Endothelial cell of umbilical vein (primary cell): ENCODE measurements around the gene FAM3C. TPM values are rescaled to one million over a fixed set of nuclear protein-coding genes. Genes with fewer than 3 reads are reported as not detected.

Experiments
- BruUV-seq: library from RNA; stranded (reverse); fragments of 400-500 nt; replicated peaks from 2 replicates; lab custom pipeline; 2021; lab: Mats Ljungman, UMichigan
- CTCF ChIA-PET: fragments of 300-600, 350-600 bp; sonication (Branson Sonifier 250); formaldehyde crosslinking; loops from one replicate; lab custom pipeline; 2021; ENCODE audit warnings: antibody characterized with exemption, inconsistent platforms; lab: Charles Lee
- POLR2A ChIA-PET: fragments of 300-600, 350-600 bp; sonication (Branson Sonifier 250); formaldehyde crosslinking; loops from one replicate; lab custom pipeline; 2021; ENCODE audit warnings: antibody characterized with exemption, inconsistent platforms; lab: Charles Lee
- DNase-seq: peaks from one replicate; pipeline ENCODE4 v3.0.0-alpha.2; 2011; ENCODE audit warnings: low read depth, low spot score
- FAIRE-seq: peaks from 2 replicates; lab custom pipeline; 2011; peaks lifted over from hg19 to GRCh38; lab: Jason Lieb, UNC
- H2AFZ ChIP-seq: 2 replicates; pipeline ENCODE4 v1.6.0; 2012; ENCODE audit warnings: low read depth, low read length, control low read depth, inconsistent platforms
- H3K27ac ChIP-seq: 2 replicates; pipeline ENCODE4 v1.5.1; 2011; ENCODE audit warnings: low read depth, mild to moderate bottlenecking, control low read depth, low read length, moderate library complexity; ENCODE audit not compliant: insufficient read depth
- H3K27me3 ChIP-seq, 2 experiments: 2 replicates each; pipeline versions ENCODE4 v1.6.0 to v1.6.1; 2011; ENCODE audit warnings: low read length in 2 of 2, mixed read lengths in 1 of 2; ENCODE audit not compliant: control insufficient read depth in 2 of 2, insufficient read depth in 2 of 2
- H3K36me3 ChIP-seq, 2 experiments: 2 replicates in 1 of 2; 3 replicates in 1 of 2; pipeline ENCODE4 v1.5.1; 2011; ENCODE audit warnings: low read length in 2 of 2, mild to moderate bottlenecking in 1 of 2, moderate library complexity in 1 of 2; ENCODE audit not compliant: control insufficient read depth in 2 of 2, insufficient read depth in 2 of 2; ENCODE audit errors: extremely low read depth in 1 of 2
- H3K4me1 ChIP-seq: 3 replicates; pipeline ENCODE4 v1.5.1; 2011; ENCODE audit warnings: mild to moderate bottlenecking, low read length; ENCODE audit not compliant: control insufficient read depth, insufficient read depth; ENCODE audit errors: extremely low read depth
- H3K4me2 ChIP-seq: 2 replicates; pipeline ENCODE4 v1.6.1; 2011; ENCODE audit warnings: low read length, control low read depth, mixed read lengths; ENCODE audit not compliant: insufficient read depth
- H3K4me3 ChIP-seq, 3 experiments: fragments of 200-600 bp in 1 of 3; sonication (generic), shearing (Covaris generic) in 1 of 3; replicated peaks in 1 of 3; 2 replicates each; pipeline ENCODE4 v1.5.1; 2011 to 2016; ENCODE audit warnings: control low read depth in 3 of 3, low read length in 3 of 3, mild to moderate bottlenecking in 2 of 3, inconsistent platforms in 1 of 3, low read depth in 1 of 3, moderate library complexity in 1 of 3; ENCODE audit not compliant: insufficient read depth in 1 of 3
- H3K79me2 ChIP-seq: 2 replicates; pipeline ENCODE4 v1.6.0; 2012; ENCODE audit warnings: low read length, inconsistent platforms; ENCODE audit not compliant: control insufficient read depth, insufficient read depth
- H3K9ac ChIP-seq: replicated peaks from 2 replicates; pipeline ENCODE3; 2011; ENCODE audit warnings: low read length, control low read depth; ENCODE audit not compliant: insufficient read depth; ENCODE audit errors: extremely low read depth
- H3K9me1 ChIP-seq: replicated peaks from 3 replicates; pipeline ENCODE4 v1.6.0; 2011; ENCODE audit warnings: mild to moderate bottlenecking, low read length; ENCODE audit not compliant: control insufficient read depth, insufficient read depth; ENCODE audit errors: extremely low read depth
- H3K9me3 ChIP-seq: replicated peaks from 2 replicates; pipeline ENCODE4 v1.5.1; 2012; ENCODE audit warnings: low read length, inconsistent platforms; ENCODE audit not compliant: control insufficient read depth, insufficient read depth
- H4K20me1 ChIP-seq: replicated peaks from 2 replicates; pipeline ENCODE3; 2011; ENCODE audit warnings: mild to moderate bottlenecking, low read length; ENCODE audit not compliant: control insufficient read depth, insufficient read depth; ENCODE audit errors: extremely low read depth
- EZH2 ChIP-seq: IDR thresholded peaks from 2 replicates; pipeline ENCODE4 v1.6.1; 2012; ENCODE audit warnings: borderline replicate concordance, low read depth, mild to moderate bottlenecking, moderate library complexity, low read length, inconsistent platforms; ENCODE audit not compliant: severe bottlenecking
- FOS ChIP-seq: IDR thresholded peaks from 2 replicates; pipeline ENCODE4 v1.6.1; 2011; ENCODE audit warnings: mild to moderate bottlenecking, low read length, moderate library complexity, borderline replicate concordance; ENCODE audit not compliant: insufficient read depth
- GATA2 ChIP-seq: IDR thresholded peaks from 2 replicates; pipeline ENCODE4 v1.7.0; 2011; ENCODE audit warnings: low read depth, mild to moderate bottlenecking, moderate library complexity, mixed read lengths, low read length; ENCODE audit not compliant: insufficient read length, insufficient read depth
- JUN ChIP-seq: IDR thresholded peaks from 2 replicates; pipeline ENCODE4 v1.6.1; 2011; ENCODE audit warnings: borderline replicate concordance, low read depth; ENCODE audit not compliant: insufficient read length, insufficient read depth
- MYC ChIP-seq: IDR thresholded peaks from one replicate; pipeline ENCODE4 v1.6.1; 2011; ENCODE audit warnings: mild to moderate bottlenecking, low read depth, low read length
- POLR2A ChIP-seq: IDR thresholded peaks from 2 replicates; pipeline ENCODE4 v1.6.1; 2012; ENCODE audit warnings: low read depth, mild to moderate bottlenecking, control low read depth, low read length
- POLR2AphosphoS5 ChIP-seq: IDR thresholded peaks from 2 replicates; pipeline ENCODE4 v1.6.1; 2012; ENCODE audit warnings: low read depth, mild to moderate bottlenecking, control low read depth, low read length, moderate library complexity; ENCODE audit not compliant: insufficient read depth
- dilution Hi-C: fragments of 300-500 bp; cut with MboI; formaldehyde crosslinking; loops from one replicate; pipeline ENCODE4 v1.15.0; 2019; ENCODE audit warnings: low sequenced_read_pairs; ENCODE audit not compliant: extremely low pct_ligation_motif_present
- intact Hi-C: fragments of 100-400 bp; cut with micrococcal nuclease; formaldehyde crosslinking; loops from one replicate; pipeline ENCODE4 v1.10.0; 2022
- polyA plus RNA-seq, 4 experiments: library from polyadenylated mRNA; depleted of rRNA in 3 of 4; stranded (reverse) in 3 of 4; unstranded in 1 of 4; fragments of >200 nt; gene quantifications; 2 replicates each; pipeline versions ENCODE4 v1.2.1 to v1.2.3, GENCODE V29; 2011 to 2012; ENCODE audit warnings: missing spikeins in 1 of 4
- total RNA-seq: library from RNA; stranded (reverse); gene quantifications from 2 replicates; pipeline ENCODE4 v1.2.3, GENCODE V29; 2021
- TF ChIP-seq, protein P1 (sequence below): IDR thresholded peaks from 2 replicates; pipeline ENCODE4 v1.6.1; 2011; ENCODE audit not compliant: insufficient read depth, insufficient read length
- TF ChIP-seq, protein P2 (sequence below), 2 donors: IDR thresholded peaks; 1 replicate in 1 of 2; 2 replicates in 1 of 2; pipeline ENCODE4 v1.5.1; 2011; ENCODE audit warnings: low read length in 2 of 2, mild to moderate bottlenecking in 2 of 2, moderate library complexity in 2 of 2, control low read depth in 1 of 2, inconsistent platforms in 1 of 2, low read depth in 1 of 2; ENCODE audit not compliant: insufficient read depth in 1 of 2; ENCODE audit errors: extremely low read depth in 1 of 2

The FAM3C gene
- total and polyA plus RNA-seq, 2 donors (not counting 3 experiments of a cell fraction or from before 2014, with no cell fraction given): 20.2 to 50.0 TPM

DNA sequence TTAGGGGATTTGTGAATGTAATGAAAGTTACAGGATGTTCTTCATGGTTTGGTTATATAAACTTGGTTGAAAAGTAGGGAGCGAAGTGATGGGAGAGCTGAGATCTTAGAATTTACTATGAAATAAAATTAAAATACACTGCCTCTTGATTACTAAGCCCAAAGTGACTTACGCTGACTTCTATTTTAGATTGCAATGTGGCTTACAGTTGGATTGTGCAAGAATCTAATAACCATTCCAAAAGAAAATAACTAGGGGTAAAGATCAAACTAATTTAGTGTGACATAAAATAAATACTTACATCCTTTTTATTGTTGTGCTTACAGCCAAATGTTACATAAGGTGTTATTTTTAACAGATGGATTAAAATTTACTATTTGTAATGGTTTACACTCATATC lies 52.0 kb downstream of the FAM3C start:
- DNase-seq (no peak), FAIRE-seq (no peak)
- Histone ChIP-seq H4K20me1 (no peaks in the 10 kb centered on the region), H3K9me3 (no peaks in the 10 kb centered on the region), H3K4me1 (peaks cover 6% of the 10 kb centered on the region), H3K36me3 (peaks cover 0 to 2% of the 10 kb centered on the region in 2 experiments), H3K4me2 (no peak overlapping the region), H3K9me1 (no peaks in the 10 kb centered on the region), H2AFZ (no peak overlapping the region), H3K79me2 (no peaks in the 10 kb centered on the region), H3K9ac (no peak overlapping the region), H3K27me3 (no peaks in the 10 kb centered on the region), H3K27ac (no peak overlapping the region), H3K4me3 (no peak overlapping the region)
- ChIA-PET POLR2A (no interaction called here), CTCF (no interaction called here)
- no peak for TF ChIP-seq GATA2
- no TSS peak for BruUV-seq
- intact Hi-C loops: no loop called here
- dilution Hi-C loops: no loop called here

DNA sequence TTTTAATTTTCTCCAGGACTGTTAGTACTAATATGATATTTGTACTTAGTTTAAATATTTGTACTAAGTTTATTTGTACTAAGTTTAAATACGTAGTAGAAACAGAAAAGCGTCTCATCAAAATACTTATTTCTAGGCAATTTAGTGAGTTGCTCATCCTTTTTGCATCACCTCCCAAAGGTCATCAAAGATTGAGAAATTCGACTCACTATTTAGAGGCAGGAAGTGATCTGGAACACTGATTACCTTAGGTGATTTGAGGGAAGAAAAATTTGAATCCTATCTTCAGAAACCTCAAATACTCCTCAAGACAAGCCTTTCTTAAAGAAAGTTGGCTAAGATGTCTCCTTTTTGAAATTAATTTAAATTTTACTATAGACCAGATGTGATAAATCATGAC lies 52.8 kb downstream of the FAM3C start:
- POLR2A ChIA-PET: no interaction called here
- DNase-seq (no peak), FAIRE-seq (no peak)
- no peak overlapping the region for H3K9ac ChIP-seq
- no peaks in the 10 kb centered on the region for H4K20me1 ChIP-seq
- dilution Hi-C loops: no loop called here
- H2AFZ ChIP-seq: no peak overlapping the region
- peaks cover 6% of the 10 kb centered on the region for H3K4me1 ChIP-seq
- no peaks in the 10 kb centered on the region for H3K9me1 ChIP-seq
- BruUV-seq: no TSS peak
- CTCF ChIA-PET: interaction anchor here (1.3 to 1.5 kb wide), 2 partner anchors 8 to 19 kb away, joined by 3 to 5 read pairs; no protein-coding TSS in a partner anchor
- no peaks in the 10 kb centered on the region for H3K79me2 ChIP-seq
- H3K36me3 ChIP-seq: peaks cover 0 to 2% of the 10 kb centered on the region in 2 experiments
- no peak overlapping the region for H3K27ac ChIP-seq
- no peaks in the 10 kb centered on the region for H3K27me3 ChIP-seq
- intact Hi-C loops: no loop called here
- no peak overlapping the region for H3K4me3 ChIP-seq
- TF ChIP-seq POLR2A (no peak), MYC (no peak), FOS (no peak), GATA2 (no peak), POLR2AphosphoS5 (no peak), EZH2 (no peak), JUN (no peak)
- TF ChIP-seq, protein P1, sequence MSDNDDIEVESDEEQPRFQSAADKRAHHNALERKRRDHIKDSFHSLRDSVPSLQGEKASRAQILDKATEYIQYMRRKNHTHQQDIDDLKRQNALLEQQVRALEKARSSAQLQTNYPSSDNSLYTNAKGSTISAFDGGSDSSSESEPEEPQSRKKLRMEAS: no peak
- TF ChIP-seq, protein P2, sequence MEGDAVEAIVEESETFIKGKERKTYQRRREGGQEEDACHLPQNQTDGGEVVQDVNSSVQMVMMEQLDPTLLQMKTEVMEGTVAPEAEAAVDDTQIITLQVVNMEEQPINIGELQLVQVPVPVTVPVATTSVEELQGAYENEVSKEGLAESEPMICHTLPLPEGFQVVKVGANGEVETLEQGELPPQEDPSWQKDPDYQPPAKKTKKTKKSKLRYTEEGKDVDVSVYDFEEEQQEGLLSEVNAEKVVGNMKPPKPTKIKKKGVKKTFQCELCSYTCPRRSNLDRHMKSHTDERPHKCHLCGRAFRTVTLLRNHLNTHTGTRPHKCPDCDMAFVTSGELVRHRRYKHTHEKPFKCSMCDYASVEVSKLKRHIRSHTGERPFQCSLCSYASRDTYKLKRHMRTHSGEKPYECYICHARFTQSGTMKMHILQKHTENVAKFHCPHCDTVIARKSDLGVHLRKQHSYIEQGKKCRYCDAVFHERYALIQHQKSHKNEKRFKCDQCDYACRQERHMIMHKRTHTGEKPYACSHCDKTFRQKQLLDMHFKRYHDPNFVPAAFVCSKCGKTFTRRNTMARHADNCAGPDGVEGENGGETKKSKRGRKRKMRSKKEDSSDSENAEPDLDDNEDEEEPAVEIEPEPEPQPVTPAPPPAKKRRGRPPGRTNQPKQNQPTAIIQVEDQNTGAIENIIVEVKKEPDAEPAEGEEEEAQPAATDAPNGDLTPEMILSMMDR (IDR thresholded peaks at IDR 0.05; ENCODE audit: extremely low read depth in 1 of 2, insufficient read depth in 1 of 2, low read depth in 1 of 2, low read length in 2 of 2): no peak
- no peaks in the 10 kb centered on the region for H3K9me3 ChIP-seq
- no peak overlapping the region for H3K4me2 ChIP-seq
